CD4-positive, alpha-beta T cell treated with Interleukin-10 for 1 hour (primary cell): Measurements from ENCODE around the gene TRPV3.
A peak's percentile ranks its signal among the peaks of the same experiment; 100 is the strongest.
"Not testable (repeated sequence)": the region's sequence is repeated elsewhere in the genome, so short reads cannot be mapped to it uniquely, and the experiment has no call there.

Experiments used
- DNase-seq: peaks from one replicate; pipeline ENCODE4 v3.0.0-alpha.2; 2020

TRPV3 gene

DNA sequence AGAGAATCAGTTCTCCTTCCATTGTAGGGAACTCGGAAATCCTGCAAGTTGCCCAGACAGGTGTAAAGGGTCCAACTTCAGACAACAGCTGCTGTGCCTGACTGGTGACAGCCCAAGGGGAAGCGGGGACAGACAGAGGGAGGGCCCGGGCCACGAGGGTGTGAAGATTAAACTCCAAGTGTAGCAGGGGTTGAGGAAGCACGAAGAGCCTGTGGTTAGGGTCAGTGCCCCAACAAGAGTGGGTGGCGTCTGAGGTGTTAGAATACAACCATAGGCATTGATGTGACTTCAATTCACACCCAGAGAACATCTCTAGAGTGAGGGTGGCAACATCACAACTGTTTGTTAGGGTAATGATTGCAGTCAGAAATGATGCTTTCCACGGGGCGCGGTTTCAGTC, 42.7 kb downstream of the TRPV3 start:
- peak; percentile 25 for DNase-seq

DNA sequence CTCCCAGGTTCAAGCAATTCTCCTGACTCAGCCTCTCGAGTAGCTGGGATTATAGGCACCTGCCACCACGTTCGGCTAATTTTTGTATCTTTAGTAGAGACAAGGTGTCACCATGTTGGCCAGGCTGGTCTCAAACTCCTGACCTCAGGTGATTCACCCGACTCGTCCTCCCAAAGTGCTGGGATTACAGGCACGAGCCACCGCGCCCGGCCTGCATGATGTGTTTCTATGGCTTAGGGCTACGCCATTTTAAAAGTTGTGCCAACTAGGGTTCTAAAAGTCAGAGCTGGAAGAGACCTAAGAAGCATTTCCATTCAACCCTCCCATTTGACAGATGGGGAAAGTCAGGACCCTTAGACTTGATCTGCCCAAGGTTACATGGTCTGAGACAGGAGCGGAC, 43.4 kb downstream of the TRPV3 start:
- not testable (repeated sequence) for DNase-seq

DNA sequence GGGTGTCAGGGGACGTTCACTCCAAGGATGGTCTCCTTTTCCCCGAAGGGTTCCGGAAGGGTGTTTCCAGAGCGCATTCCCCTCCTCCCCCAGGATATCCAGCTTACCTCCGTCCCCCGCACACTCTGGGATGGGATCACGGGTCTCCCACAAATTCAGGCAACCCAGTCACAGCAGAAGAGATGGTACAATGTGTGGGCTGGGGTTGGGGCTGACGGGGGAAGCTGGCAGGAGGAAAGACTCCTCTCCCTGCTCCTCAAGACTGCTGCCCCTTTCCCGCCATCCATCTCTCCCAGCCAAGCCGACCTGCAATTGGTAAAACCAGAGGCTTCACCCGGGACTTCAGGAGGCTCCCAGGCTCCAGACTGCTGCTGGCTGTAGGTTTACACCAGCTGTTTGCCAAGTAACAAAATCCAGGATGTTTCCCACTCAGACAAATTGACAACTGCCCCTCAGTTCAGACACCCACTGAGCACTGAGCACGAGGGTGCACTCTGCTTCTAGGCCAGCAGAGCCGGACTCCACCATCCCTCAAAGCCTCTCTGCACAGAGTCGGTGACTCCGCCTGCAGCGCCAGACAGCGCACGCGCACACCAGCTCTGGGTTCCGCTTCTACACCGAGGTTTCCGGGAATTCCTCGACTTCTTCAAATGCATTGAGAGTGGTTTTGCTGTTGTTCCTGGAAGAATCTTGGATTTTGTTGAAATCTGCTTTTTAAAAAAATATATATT, 44.1 kb downstream of the TRPV3 start:
- DNase-seq: no peak

DNA sequence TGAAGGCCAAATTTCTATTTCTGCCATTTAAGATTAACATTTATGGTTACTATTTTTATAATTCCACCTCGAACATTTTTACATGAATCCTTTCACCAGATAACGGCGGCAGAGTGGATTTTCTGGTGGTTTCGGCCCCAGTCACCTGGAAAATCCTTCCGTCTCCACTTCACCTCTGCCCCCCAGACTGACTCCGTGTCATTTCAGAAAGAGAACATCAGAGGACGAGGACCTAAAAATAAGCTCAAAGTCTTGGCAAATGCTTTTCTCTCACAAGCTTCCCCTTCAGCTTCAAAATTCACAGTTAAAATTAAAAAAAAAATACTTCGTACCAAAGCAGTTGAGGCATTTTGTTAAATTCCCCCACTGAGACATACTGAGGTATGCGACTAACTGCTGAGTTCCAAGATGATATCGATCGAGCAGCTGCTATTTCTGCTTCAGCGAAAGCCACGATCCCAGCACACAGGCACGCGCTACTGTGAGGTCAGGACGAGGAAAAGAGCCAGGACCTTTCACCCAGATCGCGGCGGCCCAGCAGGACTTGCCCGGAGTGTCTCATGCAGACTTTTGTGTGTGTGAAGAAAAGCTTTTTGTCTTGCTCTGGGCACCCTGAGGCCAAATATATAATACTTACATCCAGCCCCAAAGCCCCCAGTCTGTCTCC, 45.0 kb downstream of the TRPV3 start:
- DNase-seq: no peak

DNA sequence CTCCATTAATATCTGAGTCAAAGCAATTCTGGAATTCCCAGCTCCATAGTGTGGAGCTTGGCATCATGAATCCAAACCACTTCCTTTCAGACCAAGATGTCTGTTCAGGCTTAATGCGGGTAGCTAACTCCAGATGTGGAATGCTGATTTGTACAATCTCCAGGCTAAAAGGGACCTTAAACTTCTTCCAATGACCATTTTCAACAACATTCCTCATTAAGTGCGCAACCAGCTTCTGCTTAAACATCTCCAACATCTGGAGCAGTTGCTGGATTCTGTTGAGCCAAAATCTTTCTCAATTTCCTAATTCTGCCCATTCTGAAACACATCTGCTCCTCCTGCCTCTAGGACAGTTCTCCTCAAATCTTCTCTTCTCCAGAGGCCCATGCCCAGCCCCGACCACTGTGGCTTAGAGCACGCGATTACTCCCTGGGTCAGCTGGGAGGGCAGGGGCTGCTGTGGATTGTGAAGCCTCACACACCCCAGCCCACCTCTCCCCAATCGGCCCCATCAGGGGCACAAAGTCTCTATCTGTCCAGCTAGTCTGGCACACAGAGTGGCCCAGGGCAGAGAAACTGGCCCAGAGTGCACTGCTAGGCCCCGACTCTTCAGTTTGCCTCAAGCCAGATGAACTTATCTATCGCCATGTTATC, 45.6 kb downstream of the TRPV3 start:
- no peak for DNase-seq

DNA sequence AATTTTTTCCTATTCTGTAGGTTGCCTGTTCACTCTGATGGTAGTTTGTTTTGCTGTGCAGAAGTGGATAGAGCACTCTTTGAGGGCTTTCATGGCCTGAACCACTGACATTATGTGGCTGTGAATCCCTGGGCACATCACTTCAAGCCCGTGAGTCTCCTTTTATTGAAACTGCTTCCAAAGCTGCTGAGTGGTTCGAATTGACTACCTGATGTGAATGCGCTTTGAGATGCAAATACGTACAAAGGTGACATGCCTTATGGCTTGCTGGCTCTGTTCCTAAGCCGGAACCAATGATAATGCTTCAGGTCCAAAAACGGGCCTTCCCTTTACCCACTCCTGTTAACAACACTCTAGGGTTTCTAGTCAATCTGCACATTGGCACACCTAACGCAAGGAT, 47.5 kb downstream of the TRPV3 start:
- no peak for DNase-seq

DNA sequence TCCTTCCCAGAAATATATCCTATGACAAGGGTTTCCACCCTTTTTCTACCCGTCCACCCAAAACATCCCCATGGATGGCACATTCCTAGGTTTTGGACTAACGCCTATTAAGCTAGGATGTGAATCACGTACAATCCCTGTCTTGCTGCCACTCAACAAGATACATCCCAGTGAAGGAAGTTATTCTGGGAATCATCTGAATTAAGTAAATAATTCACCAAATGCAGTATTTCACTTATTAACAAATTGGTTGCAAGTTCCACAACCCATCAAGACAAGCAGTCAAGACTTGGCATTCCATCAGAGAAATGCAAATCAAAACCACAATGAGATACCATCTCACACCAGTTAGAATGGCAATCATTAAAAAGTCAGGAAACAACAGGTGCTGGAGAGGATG, 49.7 kb downstream of the TRPV3 start:
- DNase-seq: no peak

DNA sequence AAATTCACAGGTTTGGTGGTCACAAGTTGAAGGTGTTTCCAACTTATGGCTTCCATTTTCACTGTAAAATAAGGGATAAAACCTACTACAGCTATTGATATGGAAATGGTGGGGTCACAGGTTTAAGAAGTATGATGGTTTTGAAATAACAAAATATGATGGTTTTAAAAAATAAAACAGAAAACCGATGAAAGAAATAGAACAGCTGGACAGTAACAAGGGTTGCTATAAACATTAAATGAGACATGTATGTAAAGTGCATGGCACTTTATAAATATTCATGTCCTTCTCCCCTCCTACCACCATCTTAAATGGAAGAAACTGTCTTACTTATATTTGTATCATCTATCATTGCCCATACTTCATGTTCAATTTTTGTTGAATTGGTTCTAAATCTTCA, 50.5 kb downstream of the TRPV3 start:
- no peak for DNase-seq

DNA sequence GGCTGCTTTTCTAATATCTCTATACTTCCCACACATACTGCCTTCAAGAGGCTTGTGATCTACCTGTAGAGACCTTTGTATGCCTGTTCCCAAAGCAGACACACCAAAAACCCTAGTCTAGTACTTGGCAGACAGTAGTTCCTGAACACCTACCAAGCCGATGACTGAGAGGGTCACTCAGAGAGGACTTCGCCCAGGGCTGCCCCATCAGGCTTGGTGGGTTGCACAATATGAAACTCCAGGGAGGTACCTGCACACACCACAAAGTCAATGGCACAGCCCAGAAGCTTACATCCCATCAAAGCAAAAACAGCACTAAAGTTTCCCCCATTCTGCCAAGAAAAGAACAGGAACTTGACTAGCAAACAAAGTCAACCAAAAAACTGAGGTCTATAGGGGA, 51.6 kb downstream of the TRPV3 start:
- DNase-seq: no peak

DNA sequence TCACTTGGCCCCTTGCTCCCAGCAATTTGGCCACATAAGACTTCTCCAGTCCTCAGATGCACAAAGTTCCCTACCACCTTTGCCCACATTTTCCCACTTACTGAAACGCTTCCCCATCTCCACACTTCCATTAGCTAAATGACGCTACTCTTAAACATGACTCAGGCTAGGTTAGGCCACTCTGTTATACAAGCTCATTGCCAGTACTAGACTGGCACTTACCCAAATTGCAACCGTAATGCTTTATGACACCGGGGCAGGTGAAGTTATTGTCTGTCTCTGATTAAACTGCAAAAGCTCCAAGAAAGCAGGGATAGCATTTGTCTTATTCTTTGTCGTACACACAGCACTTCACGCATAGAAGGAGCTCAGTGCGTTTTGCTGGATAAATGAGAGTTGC, 52.6 kb downstream of the TRPV3 start:
- DNase-seq: no peak

DNA sequence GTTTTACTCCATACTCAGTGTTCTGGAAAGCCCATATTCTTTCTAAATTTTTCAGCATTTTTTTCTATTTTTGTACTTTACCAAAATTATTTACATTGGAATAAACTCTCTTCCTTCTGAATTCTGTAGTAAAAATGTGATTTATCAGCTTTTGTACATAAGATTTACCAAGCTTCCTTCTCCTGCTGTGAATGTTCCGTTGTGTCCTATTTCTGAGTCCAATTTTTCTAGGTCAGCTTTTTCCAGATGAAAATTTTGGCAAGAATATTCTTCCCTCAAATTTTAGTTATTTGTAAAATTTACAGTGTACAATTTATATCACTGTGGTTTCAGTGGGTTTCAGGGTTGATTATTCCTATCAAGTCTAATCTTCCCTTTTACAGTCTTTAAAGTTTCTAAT, 54.3 kb downstream of the TRPV3 start:
- DNase-seq: no peak

DNA sequence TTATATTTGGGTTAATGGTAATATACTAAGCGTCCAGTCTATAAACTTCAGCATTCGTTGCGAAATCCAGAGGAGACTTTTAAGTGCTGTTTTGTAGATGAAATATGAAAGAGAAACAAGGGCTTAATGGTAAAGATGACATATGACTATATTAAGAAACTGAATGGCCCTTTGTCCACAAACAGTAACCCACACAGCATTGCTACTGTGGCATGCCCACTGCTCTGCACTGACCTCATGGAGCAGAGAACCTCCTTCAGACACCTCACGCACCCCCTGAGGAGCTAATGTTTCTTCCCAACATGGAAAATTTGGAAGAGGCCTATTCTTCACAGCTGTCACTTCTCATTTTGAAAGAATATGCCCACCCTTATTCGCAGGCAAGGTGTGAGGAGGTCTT, 55.1 kb downstream of the TRPV3 start:
- DNase-seq: no peak

DNA sequence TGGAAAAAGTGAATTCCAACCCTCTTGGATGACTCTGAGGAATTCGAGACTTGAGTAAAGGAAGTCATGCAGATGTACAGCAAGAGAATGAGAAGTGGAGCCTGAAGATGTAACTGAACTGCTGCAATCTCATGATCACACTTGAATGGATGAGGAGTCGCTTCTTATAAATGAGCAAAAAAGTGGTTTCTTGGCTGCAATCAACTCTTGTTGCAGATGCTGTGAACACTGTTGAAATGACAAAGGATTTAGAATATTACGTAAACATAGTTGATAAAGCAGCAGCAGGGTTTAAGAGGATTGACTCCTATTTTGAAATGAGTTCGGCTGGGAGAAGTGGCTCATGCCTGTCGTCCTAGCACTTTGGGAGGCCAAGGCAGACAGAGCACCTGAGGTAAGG, 56.3 kb downstream of the TRPV3 start:
- DNase-seq: no peak

DNA sequence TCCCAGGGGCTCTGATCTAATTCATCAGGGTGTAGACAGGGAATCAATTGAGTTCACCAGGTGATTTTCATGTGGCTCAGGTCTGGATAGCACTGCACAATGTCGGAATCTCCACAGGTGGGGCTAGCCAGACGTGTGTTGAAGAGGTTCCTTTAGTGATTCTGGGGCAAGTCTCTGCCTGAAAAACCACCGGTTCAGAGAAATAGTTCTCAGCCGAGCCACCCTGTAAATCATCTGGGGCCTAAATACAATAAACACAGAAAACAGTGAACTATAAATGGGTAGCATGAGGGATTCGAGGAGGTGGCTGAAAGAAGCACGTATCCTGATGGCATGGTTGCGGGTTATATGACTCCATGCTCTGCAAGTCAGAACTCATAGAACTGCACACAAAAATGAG, 60.5 kb downstream of the TRPV3 start:
- no peak for DNase-seq

DNA sequence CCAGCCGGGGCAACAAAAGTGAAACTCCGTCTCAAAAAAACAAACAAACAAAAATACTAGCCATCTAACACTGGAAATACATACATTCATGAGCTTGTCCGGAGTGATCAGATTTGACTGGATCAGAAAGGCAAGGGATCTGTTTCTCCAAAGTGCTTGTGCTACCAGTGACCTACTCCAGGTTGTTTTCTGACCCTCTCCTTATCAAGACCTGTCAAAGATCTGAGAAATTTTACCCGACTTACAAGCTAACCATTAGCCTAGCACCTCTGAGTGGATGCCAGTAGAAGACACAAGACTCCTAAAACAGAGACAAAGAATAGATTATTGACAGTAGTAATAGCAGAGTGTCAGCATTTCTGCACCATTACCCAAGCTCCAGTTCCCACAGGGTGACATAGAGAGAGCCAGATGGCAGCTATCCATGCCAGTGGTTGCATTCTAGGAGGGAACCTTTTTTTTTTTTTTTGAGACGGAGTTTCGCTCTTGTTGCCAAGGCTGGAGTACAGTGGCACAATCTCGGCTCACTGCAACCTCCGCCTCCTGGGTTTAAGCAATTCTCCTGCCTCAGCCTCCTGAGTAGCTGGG, 72.0 kb downstream of the TRPV3 start:
- no peak for DNase-seq

DNA sequence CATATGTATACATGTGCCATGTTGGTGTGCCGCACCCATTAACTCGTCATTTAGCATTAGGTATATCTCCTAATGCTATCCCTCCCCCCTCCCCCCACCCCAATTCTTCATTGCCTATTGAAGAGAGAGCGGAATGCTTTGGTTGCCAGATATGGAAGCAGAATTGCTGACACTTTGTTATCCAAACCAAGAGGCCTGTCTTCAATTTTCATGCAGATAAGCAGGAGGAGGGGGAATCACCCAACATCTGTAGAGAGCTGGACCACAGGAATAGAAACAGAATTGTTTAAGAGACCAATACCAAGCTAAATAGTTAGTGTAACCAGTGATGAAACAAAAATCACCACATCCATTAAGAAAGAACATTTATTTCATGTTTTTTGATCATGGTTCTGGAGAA, 74.8 kb downstream of the TRPV3 start:
- DNase-seq: no peak

DNA sequence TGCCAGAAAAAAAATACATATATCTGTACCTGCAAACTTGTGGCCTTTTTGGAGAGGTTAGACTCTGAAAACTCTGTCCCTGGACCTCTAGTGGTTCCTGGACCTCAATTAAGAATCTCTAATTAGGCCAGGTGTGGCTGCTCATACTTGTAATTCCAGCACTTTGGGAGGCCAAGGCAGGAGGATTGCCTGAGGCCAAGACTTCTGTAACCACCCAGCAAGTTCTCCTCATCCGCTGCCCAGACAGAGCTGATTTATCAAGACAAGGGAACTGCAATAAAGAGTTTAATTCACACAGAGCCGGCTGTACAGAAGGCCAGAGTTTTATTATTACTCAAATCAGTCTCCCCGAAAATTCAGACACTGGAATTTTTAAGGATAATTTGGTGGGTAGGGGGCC, 77.6 kb downstream of the TRPV3 start:
- DNase-seq: no peak

DNA sequence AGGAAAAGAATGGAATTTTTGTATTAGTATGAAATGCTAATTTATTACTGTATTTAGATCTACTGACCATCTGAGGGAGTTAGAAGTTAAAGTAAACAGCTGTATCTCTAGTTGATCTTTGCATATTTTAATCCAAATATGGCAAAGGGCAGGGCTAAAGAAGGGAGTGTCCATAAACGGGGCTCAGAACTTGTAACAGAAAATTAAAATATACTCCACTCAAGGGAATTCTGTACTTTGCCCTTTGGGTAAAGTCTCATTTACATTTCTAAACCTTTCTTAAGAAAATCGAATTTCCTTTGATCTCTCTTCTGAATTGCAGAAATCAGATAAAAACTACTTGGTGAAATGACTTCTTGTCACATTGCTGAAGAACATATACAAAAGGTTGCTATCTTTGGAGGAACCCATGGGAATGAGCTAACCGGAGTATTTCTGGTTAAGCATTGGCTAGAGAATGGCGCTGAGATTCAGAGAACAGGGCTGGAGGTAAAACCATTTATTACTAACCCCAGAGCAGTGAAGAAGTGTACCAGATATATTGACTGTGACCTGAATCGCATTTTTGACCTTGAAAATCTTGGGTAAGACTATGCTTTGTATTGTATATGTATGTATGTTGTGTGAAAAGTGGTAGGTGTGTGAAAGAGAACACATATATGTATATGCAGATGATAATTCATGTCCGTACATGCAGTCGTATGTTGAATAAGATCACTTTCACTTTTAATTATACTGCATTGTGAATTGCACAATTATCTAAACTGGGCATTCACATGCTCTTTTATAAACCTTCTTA, 81.6 kb downstream of the TRPV3 start, which contains the start of gene ASPA:
Gene ASPA (plus strand): TSS at position 186 of the 799 bp plus-strand sequence. CDS start 163 bp downstream, at position 349.
- no peak for DNase-seq

DNA sequence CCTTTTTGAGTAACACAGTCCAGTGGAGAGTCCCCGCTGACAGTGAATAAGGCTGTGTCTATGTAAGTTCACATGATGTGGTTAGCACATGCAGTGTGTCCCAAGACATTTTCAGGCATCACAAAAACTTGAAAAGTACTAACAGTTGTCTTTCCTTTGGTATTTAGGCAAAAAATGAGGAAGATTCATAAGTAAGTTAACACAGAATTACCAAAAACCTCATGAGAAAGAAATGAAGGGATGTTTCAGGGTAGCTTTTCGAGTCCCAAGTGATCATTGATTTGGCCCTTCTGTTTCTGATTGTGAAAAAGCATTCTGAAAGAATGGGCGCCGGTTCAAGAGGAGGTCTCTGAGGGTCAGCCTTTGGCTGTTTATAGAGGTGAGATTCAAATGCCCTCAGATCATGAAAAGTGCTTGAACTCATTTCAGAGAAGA, 82.3 kb downstream of the TRPV3 start:
- DNase-seq: no peak

DNA sequence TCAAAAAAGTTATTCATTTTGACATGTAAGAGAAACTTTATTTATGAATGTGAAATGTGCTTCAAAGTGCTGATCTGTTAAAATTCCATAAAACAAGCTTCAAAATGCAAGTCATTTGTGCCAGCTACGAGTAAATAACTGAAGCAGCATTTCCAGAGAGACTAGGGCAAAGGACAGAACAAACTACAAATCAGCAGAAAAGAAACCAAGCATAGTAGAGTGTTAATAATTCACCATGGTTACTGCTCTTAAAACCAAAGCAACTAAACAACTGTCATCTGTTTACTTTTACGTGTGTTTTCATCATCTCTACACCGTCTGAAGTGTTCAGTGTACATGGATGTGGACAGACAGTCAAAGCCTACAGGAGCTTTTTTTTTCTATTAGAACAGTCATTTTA, 83.4 kb downstream of the TRPV3 start:
- DNase-seq: no peak

DNA sequence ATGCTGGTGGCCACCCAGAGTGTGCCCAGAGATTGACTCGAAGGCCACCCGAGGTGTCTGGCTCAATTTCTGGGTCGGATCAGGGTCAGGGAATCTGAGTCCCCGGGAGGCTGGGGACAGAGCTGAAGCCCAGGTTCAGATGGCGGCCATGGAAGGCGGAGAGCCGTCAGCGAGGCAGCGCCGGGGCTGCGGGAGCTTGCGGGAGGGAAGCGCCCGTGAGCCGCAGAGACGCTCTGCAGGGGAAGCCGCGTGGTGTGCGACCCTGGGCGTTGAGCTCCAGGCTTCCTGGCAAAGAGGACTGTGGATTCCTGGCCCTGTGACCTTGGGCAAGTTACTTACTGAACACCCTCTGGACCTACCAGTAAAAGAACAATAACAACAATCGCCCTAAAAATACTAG, 85.5 kb downstream of the TRPV3 start:
- no peak for DNase-seq

DNA sequence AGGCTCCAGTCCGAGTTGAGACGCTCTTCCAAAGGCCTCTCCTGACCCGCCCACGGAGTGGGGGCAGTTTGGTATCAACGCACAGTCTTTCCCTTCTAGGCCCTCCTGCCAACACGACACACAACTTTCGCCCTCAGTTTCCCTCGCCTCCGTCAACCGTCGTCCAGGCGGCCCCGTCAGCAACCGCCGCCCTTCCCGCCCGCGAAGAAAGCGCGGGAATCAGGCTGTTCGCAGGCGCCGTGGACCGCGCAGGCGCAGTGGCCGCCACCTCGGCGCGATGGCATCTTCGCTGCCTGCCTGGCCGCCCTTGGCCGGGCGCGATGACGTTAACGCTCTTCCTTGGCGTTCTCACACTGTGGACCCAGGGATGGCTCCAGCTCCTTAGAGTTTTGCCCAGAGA, 86.0 kb downstream of the TRPV3 start, which contains the start of gene SPATA22:
Gene SPATA22 (minus strand): TSS at position 221 of the 400 bp plus-strand sequence. CDS start 2,494 bp downstream, outside the sequence.
- no peak for DNase-seq

DNA sequence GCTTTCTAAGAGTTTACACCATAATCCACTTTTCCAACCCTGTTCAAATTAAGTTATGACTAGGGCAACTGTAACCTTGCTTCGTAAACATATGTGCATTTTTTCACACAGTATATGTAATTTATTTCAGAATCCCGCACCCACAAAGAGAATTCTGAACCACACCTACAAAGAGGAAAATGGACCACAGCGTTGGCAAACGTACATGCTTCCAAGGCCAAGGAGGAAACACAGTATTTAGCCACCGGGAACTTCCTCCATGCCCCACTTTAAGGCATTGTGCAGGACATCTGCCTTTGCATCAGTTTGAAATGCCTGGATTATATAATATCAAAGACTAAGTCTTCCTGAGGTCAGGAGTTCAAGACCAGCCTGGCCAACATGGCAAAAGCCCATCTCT, 88.1 kb downstream of the TRPV3 start:
- DNase-seq: no peak
